IPS DF 4.7 (cell line): ENCODE data around the gene ZNF827.
"Not testable (repeated sequence)": the region's sequence is repeated elsewhere in the genome, so short reads cannot be mapped to it uniquely, and the experiment has no call there.

Source experiments
- DNase-seq: peaks from one replicate; pipeline ENCODE4 v3.0.0-alpha.2; 2013; ENCODE audit warnings: low spot score; ENCODE audit errors: extremely low read depth

The ZNF827 gene

DNA sequence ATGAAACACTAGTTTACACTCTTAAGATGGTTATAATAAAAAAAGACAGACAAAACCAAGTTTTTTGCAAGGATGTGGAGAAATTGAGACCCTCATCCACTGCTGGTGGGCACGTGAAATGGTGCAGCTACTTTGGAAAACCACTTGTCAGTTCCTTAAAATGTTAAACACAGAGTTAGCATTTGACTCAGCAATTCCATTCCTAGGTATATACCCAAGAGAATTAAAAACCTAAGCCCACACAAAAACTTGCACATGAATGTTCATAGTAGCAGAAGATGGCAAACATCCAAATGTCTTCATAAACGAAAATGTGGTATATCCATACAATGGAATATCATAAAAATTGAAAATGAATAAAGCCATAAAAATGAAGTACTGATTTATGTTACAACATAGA lies 75.4 kb downstream of the ZNF827 start:
- DNase-seq: no peak

DNA sequence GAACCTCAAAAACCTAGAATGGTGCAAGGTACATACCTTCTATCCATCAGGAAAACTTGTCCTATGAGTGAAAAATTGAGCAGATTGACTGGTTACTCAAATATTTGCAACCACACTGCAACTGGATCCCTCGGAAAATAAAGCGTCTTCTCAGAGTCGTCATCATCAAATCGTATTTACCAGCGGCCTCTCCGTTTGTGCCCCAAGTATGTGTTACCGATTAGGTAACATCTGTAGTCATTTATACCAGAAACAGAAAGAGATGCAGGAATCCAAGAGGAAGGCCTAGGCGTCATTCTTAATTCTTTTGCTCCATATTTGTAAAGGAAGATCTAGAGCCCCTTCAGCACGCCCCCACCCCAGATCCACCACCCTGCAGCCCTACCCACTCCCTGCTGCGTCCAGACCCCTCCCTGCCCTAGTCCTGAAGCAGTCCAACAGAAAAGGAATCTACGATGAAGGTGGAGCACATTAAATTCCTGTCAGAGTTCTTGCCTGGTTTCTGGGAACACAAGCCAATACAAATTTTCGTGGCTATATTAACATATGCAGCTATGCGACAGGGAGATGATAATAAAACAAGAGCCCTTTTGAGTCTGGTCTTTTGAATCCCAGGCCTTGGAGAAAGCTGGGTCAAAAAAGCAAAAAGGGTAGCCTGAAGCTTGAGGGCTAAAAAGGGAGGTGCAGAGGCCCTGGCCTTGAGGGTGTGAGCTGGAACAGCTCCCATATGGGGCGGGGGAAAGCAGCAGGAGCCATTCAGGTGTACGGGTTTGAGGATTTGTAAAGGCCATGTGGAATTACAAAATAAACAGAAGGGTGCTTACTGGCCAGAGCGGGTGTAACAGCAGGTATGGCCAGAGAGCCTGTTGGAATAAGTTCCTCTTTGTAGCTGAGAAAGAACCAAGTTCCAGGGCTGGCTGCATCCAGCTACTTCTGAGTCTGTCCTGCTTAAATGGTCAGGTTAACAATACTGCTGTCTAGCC lies 77.0 kb downstream of the ZNF827 start:
- DNase-seq: no peak

DNA sequence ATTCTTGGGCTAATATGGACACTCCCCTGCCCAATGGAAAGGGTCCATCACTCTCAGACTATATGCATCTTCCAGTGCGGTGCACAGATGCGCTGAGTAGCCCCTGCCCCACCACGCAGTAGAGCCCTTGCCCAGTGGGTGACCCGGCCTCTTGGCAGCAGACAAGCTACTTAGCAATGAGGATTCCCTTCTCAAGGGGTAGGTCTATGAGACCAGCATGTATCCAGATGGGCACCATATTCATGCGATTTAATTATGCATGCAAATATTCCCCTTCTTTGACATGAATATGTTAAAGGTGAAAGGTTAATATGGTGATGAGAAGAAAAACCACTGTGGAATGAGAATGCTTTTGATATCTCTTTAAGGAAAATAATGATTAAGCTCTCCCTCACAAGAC lies 77.7 kb downstream of the ZNF827 start:
- DNase-seq: no peak

DNA sequence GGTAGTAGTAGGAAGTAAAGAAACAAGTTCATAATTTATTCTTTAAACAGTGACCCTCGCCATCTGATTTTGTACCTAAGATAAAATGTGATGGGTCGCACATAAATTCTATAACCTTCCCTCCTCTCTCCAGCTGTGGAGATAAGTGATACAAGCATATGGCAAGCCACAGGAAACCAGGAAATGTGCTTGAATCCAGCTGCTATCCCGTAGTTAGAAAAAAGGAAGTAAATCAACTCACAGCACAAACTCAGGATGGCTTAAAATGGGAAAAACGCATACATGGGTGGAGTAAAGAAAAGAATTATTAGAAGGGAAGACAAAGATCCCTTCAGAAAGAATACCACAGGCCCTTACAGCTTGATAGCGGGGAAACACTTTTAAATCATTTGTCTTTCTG lies 78.2 kb downstream of the ZNF827 start:
- no peak for DNase-seq

DNA sequence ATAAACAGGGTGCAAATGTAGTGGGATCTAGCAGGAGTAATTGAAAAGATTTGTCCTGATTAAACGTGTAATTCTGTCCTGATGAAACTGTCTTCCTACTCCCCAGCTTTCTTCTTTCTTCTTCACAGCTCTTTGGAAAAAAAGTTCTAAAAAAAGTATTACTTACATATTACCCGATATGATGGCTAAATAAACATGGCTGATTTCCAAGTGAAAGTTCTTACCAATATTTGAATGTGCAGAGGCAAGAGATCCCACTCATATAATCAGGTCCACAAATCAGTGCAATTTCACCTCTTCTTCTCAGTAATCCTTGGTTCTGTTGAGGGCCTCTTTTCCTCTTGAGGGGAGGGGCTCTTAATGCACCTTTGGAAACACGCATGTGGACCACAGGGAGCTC lies 78.7 kb downstream of the ZNF827 start:
- DNase-seq: no peak

DNA sequence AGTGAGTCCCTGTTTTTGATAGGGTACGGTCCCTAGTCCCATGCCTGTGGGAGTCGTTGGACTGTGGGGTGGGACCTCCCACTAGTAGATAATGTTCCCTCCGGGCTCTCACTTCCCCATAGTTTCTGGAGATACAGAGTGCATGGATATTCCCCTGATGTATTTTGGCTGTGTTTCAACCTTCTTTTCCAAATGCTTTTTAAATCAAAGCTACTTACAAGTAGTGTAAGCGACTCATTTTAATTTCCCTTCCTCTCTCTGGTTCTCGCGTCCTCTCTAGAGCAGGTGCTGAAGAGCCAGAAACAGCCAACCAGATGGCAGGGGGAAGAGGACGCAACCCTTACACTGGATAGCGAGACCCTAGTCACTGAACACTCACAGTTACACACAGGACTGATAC lies 79.2 kb downstream of the ZNF827 start:
- DNase-seq: no peak

DNA sequence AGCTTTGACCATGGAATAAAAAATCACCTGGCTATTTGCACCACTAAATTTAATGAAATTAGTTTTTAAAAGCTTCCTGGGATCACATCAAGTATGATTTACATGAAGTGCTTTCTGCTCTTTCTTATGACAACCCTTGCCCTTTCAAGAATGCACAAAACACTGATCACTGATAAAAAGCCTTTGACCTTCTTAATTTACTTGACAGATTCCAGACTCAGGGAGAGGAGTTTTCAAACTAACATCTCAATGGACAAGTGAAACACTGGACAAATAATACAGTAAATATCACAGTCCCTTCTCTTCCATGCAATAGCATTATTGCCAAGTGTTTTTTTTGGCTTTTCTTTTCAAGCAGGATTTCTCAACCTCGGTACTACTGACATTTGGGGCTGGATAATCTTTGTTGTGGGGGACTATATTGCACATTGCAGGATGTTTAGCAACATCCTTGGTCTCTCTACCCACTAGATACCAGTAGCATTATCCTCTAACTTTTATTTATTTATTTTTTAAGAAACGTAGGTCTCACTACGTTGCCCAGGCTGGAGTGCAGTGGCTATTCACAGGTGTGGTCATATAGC lies 86.3 kb downstream of the ZNF827 start:
- no peak for DNase-seq

DNA sequence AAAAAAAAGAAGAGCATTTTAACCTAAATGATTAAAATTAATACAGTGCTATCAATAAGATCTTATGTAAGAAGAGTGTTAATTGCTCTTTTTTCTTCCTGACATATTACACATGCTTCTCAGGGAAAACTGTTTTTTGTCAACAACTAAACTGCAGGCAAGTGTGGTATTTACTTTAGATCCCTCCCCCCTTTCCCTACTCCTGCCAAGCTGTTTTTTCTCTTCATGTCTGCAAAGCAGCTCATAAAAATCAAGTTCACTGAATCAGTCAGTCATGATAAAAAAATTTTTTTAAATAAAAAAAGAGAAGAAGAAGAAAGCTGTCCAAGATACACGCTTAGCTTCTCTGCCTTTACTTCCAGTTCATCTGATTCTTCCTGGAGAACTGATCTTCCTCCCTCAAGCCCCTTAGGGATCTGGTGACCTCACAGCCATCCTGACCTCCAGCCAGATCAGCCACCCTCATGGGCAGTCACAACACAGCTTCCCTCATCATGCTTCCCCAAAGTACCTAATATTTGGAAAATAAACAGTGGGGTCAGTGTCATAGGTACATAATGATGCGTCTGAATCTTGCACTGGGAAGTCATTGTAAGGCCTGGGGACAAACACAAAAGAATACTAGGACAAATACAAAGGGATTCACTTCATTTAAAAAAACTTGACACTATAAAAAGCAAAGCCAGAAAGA lies 87.0 kb downstream of the ZNF827 start:
- no peak for DNase-seq

DNA sequence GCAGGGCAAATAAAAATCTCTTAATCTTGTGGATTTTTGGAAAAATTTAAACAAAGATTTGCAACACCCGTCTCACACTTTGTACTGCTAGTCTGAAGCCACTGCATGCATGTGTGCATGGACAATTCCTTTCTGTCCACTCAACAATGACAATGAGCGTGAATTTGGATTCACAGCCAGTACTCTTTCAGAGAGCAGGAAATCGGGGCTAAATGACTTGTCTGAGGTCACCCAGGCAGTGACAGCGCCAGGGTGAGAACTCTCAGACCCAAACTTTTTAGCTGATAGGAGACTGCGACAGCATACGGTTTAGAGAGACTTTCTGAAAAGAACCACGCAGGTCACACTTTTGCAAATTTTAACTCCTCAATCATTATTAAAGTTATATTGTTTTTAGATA lies 90.9 kb downstream of the ZNF827 start:
- DNase-seq: no peak

DNA sequence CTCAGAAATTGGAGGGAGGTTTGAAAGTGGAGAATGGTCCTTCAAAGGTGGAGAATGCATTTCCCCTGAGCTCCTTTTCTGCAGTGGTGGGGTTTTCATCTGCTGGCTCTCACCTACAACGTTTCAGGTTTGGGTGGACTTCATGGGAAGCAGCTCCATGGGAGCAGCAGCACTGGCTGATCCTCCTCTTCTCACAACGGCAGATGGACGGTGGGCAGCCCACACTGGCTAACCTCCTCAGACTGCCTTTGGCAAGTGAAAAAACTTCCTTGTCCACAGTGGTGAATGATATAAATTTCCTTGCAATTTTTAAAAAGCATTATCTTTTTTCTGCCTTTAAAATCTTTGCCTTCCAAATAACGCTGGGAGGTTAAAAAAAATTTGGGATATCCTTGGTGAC lies 93.5 kb downstream of the ZNF827 start:
- DNase-seq: no peak

DNA sequence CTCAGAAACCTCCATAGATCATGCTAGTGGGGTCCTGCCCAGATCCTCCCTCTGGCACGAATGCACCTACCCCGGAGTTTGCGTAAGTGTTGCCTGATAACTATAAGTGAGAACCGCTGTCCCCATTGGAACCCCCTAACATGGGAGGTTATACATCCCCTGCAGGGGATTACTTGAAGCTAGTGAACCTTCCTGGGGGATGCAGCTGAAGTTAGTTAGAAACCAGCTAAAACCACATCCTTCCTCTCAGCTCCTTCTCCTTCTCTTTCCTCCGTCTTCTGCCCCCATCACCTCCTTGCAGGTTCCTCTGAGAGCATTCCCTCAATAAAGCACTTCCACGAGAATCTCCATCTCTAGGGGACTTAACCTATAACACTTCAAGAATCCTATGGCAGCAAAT lies 95.0 kb downstream of the ZNF827 start:
- DNase-seq: no peak

DNA sequence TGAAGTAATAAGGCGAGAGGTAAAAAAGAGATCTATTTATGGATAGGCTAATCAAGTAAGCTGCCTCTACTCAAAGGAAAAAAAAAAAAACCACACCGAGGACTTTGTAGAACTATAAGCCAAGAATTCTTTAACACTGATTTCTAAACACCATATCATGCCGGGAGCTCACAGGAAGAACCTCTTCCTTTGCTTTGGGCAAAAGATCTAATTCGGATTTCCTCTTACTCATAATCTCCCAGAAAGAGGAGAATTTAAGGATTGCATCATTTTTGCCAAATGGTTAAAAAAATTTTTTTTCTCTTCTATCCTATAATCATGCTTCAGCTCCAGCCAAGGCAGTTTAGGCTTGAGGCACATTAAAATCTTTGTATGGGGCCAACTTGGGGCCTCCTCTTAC lies 95.5 kb downstream of the ZNF827 start:
- DNase-seq: no peak

DNA sequence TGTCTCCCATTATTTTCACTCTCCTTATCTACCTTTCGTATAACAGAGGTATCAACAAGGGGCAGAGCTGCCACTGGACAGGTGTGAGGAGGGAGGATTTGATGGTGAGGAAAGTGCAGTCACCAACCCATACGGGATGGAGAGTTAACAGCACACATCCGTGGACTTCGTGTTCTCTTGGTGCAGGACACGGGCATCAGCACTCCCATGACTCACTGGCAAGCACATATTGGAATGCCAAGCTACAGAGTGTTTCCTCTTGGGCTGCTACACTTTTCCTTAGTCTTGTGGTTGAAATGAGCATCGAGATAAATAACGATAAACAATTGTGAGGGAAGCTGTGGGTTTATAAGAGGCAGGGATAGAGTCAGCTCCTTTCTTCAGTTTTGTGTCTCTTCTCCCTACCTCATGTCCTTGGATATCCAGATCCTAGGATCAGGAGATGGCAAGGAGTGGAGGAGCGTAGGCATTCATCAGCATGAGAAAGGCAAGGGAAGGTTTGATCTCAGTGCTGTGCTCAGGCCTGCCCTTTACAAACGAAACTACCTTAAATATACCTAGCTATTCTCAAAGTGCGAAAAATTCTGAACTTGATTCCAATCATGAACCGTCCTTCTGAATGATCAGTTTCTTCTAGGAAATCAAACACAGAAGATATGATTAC lies 96.3 kb downstream of the ZNF827 start:
- DNase-seq: no peak

DNA sequence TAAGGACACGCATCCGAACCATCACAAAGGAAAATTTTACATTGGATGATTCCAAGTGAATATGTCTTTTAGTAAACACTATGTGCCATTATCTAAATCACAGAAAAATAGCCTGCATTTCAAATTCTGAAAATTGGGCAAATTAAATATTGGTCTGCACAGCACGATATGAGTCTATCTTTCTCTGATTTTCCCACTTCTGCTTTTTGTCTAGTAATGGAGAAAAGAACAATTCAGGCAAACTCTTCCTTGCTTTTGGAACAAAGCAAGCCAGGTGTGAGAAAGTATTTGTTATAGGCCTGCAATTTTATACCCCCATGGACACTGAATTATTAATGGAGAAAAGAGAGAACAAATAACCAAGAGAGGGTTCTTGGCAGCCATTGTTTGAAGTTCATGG lies 97.8 kb downstream of the ZNF827 start:
- DNase-seq: no peak

DNA sequence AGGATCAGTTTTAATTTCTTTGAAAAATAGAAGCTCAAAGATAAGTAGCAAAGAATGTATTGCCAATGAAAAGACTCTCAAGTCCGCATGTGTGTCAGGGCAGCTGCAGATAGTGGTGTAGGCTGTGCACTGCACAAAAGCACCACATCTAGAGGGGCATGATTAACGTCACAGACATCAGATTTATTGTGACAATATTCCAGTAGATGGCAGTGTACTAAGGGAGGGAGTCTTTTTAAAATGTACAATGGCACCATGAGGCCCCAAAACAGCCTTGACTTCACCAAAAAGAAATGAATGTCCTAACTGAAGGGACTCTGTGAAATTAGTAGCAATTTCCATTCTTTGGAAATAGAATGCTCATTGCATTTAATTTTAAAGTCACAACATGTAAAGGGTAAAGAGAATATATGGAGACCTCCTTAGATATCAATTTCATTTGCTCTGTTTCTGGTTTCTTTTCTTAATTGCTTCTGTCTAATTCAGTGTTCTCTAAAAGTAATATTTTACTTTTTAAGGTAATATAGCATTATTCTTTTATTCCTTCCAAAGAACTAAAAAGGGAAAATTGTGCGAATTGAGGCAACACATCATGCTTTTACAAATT lies 98.4 kb downstream of the ZNF827 start:
- DNase-seq: no peak

DNA sequence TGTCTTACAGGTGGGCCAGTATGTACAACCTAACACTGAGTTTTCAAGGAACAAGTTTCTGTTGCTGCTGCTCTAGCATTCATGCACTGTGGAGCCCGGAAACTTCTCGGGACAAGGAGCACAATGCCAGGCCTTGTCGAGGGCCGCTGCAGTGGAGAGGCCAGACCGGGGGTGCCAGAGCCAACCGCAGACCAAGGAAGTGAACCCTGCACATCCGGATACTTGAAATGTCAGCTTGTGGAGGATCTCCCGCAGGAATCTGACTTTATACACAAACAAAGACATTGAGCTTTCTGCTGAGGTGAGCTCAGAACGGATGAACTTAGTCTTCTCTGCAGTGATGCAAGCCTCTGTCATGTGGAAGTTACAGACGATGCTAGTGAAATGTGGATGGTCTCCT lies 99.5 kb downstream of the ZNF827 start:
- no peak for DNase-seq

DNA sequence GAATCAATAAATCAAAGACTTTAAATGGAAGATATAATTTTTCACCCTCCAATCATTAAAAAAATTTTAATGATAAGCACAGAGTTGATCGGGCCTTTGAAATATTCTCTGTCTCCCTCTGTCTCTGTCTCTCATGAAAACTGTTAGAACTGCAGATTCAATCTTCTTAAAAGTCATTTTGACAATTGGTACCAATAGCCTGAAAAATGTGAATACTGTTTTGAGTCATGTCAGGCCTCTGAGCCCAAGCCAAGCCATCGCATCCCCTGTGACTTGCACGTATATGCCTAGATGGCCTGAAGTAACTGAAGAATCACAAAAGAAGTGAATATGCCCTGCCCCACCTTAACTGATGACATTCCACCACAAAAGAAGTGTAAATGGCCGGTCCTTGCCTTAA lies 106.2 kb downstream of the ZNF827 start:
- not testable (repeated sequence) for DNase-seq

DNA sequence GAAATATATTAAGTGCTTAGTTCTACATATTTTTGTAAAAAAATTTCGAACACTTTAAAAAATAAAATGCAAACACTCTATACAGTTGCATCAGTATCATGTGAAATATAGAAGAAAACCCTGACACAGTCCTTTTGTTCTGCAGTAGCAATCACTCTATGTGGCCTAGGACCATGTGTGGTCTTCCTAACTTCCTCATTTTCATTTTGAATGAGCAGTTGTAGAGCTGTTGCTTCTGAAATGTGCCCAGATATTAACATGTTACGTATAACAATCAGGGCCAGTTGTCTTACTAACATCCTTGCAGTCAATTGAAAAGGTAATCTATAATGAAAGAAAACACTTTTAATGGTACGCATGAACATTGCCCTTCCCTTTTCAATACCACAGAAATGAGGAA lies 107.9 kb downstream of the ZNF827 start:
- no peak for DNase-seq

DNA sequence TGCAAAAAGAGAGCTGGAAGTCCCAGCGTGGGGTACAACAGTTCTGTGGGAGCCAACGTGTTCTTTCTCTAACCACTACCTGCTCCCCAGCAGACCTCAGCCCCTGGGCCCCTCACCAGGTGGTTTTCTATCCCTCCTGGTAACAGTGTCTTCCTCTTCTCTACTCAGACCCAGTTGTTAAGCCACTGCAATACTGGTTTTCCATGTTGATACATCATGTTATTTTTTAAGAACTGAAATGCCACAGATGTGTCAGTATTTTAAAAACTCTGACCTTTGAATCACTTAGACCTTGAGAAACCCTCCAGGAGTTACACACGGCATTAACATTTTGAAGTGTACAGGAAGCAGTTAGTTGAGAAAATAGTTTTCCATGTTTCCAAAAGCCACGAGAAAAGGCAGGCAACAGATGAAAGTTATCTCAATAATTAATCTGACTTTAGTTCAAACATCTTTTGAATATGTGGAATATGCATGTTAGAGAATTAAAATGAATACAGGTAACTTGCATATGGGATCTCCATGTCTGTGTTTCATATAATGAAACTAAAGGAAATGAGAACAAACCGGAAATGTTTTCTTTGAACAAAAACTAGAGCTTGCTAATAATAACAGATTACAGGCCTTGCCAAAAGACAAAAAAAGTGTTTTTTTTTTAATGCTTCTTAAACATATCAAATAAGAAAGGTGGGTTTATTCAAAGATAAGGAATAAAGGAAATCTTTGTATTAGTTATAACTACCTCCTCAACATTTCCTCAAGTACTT lies 108.8 kb downstream of the ZNF827 start:
- DNase-seq: no peak

DNA sequence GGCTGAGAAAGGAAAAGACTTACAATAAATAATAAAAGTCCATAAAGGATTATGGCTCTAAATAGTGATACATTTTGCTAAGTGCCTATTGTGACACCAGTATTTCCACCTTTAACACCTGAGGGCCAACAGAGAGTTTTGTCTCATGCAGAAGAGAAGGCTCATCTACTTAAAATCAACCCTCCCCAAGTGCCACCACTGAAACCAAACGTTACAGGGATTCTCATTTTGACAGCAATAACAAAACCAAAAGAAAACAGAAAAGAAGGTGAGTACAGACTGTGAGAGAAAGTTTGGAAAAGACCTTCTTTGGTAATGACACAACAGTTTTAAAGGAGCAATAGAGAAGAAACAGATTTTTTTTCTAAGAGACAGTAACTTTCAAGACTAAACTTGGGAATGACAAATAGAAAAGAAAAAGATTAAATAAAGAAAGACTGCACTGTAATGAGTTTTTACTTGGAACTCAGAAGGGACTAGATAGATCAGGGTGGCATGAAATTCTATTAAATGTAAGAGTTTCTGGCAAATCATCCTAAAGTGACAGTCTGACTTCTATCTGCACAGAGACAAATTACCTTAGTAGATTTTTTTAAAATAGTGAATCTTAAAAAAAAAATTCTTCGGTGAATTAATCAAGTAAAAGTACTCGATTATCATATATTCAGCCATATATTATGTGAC lies 109.7 kb downstream of the ZNF827 start:
- DNase-seq: no peak
